Measurements from ENCODE around the gene DOCK7.

Gene DOCK7

GRCh38 chr1:62687903-62688686 lies at the start of gene DOCK7:
Gene DOCK7, minus strand, starts transcription at chr1:62688386. Its CDS starts 122 bp downstream, at chr1:62688264.
- peak; percentile 82 for DNase-seq (ENCODE audit: low read depth)
- TF ChIP-seq, protein P1, sequence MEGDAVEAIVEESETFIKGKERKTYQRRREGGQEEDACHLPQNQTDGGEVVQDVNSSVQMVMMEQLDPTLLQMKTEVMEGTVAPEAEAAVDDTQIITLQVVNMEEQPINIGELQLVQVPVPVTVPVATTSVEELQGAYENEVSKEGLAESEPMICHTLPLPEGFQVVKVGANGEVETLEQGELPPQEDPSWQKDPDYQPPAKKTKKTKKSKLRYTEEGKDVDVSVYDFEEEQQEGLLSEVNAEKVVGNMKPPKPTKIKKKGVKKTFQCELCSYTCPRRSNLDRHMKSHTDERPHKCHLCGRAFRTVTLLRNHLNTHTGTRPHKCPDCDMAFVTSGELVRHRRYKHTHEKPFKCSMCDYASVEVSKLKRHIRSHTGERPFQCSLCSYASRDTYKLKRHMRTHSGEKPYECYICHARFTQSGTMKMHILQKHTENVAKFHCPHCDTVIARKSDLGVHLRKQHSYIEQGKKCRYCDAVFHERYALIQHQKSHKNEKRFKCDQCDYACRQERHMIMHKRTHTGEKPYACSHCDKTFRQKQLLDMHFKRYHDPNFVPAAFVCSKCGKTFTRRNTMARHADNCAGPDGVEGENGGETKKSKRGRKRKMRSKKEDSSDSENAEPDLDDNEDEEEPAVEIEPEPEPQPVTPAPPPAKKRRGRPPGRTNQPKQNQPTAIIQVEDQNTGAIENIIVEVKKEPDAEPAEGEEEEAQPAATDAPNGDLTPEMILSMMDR (IDR thresholded peaks at IDR 0.05; ENCODE audit: insufficient read depth, low read depth, low read length, missing control alignments), result no peak
- H3K4me3 ChIP-seq (ENCODE audit: low read length), result peak within 1 kb of the TSS; percentile 76

- DNase-seq (ENCODE audit: low read depth), result peak; percentile 35
- TF ChIP-seq, protein P1 (IDR thresholded peaks at IDR 0.05; ENCODE audit: insufficient read depth, low read depth, low read length, missing control alignments), result no peak
Observed at GRCh38 chr1:62735491-62736171, 47.4 kb upstream of the DOCK7 start.

GRCh38 chr1:62732331-62732730 lies 44.1 kb upstream of the DOCK7 start:
- H3K4me3 ChIP-seq (ENCODE audit: low read length), result no peak overlapping the region
- DNase-seq (ENCODE audit: low read depth), result no peak
- TF ChIP-seq, protein P1 (IDR thresholded peaks at IDR 0.05; ENCODE audit: insufficient read depth, low read depth, low read length, missing control alignments), result no peak

More at GRCh38 chr1:62735491-62736171, 47.4 kb upstream of the DOCK7 start:
- no peak overlapping the region for H3K4me3 ChIP-seq (ENCODE audit: low read length)

- no peak for DNase-seq (ENCODE audit: low read depth)
Observed at GRCh38 chr1:62728963-62729362, 40.8 kb upstream of the DOCK7 start.

DNA sequence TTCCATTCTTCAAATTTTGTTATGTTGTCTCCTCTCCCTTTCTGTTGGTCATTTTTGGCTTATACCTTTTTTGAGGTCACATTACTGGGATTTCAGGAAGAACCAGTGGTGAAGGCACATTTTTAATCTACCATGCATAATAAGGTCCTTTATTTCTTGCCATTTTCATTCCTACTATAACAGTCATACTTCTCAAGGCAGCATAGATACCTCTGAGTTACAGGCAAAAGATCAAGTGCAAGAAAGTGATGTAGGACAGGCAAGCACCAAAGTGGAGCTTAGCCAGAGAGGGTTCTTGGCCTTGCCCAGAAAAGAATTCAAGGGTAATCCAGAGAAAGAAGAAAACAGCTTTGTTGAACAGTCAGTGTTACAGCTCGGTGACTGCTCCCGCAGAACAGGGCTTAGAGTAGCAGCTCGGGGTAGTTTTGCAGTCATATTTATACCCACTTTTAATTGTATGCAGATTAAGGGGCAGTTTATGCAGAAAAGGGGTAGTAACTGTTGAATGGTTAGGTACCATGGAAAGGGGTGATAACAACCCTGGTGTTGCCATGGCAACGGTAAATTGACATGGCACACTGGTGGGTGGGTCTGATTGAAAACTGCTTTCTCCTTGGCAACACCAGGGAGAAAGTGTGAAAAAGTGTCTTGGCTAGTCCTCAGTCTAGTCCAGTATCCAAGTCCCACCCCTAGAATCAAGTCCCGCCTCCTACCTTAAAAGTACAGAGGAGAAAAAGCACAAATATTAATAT lies 39.6 kb upstream of the DOCK7 start:
- DNase-seq (ENCODE audit: low read depth), result no peak
- H3K4me3 ChIP-seq (ENCODE audit: low read length), result no peak overlapping the region
- TF ChIP-seq, protein P1 (IDR thresholded peaks at IDR 0.05; ENCODE audit: insufficient read depth, low read depth, low read length, missing control alignments), result no peak

More at GRCh38 chr1:62728963-62729362, 40.8 kb upstream of the DOCK7 start:
- TF ChIP-seq, protein P1 (IDR thresholded peaks at IDR 0.05; ENCODE audit: insufficient read depth, low read depth, low read length, missing control alignments), result no peak
- H3K4me3 ChIP-seq (ENCODE audit: low read length), result no peak overlapping the region

- no peak for DNase-seq (ENCODE audit: low read depth)
- H3K4me3 ChIP-seq (ENCODE audit: low read length), result no peak overlapping the region
- TF ChIP-seq, protein P1 (IDR thresholded peaks at IDR 0.05; ENCODE audit: insufficient read depth, low read depth, low read length, missing control alignments), result no peak
Observed at GRCh38 chr1:62726011-62726442, 37.8 kb upstream of the DOCK7 start.
